CD4-positive, alpha-beta T cell (primary cell): ENCODE measurements around the gene SEL1L3. TPM values are rescaled to one million over a fixed set of nuclear protein-coding genes. Genes with fewer than 3 reads are reported as not detected.

Source experiments
- ATAC-seq: fragments of 200-7000 bp; cut with Tn5 transposase; one replicate; pipeline ENCODE4 v1.10.0; 2022; ENCODE audit warnings: mild to moderate bottlenecking; ENCODE audit not compliant: poor library complexity
- CTCF ChIA-PET: fragments of 350-600 bp; sonication (Branson Sonifier 250); formaldehyde crosslinking; loops from one replicate; lab custom pipeline; 2021; ENCODE audit warnings: antibody characterized with exemption, inconsistent platforms; lab: Charles Lee
- POLR2A ChIA-PET: fragments of 350-600 bp; sonication (Branson Sonifier 250); formaldehyde crosslinking; loops from one replicate; lab custom pipeline; 2021; ENCODE audit warnings: antibody characterized with exemption, inconsistent platforms; lab: Charles Lee
- DNase-seq, 14 experiments: peaks; one replicate each; pipeline ENCODE4 v3.0.0-alpha.2; 2013 to 2020; ENCODE audit warnings: mixed read lengths in 2 of 14
- H3K27ac ChIP-seq, 2 donors: one replicate each; pipeline versions ENCODE4 v1.5.1 to v1.7.0; 2013; ENCODE audit warnings: low read length in 2 of 2, low read depth in 1 of 2, mild to moderate bottlenecking in 1 of 2
- H3K27me3 ChIP-seq, 2 experiments: 1 replicate in 1 of 2; 2 replicates in 1 of 2; pipeline versions ENCODE4 v1.6.1 to v1.7.0; 2013; ENCODE audit warnings: low read length in 2 of 2, control low read depth in 1 of 2, mild to moderate bottlenecking in 1 of 2, moderate library complexity in 1 of 2; ENCODE audit not compliant: insufficient read depth in 2 of 2, control insufficient read depth in 1 of 2
- H3K36me3 ChIP-seq: one replicate; pipeline ENCODE4 v1.6.1; 2013; ENCODE audit warnings: low read length, control low read depth; ENCODE audit not compliant: insufficient read depth
- H3K4me1 ChIP-seq: one replicate; pipeline ENCODE4 v1.6.1; 2013; ENCODE audit warnings: low read length, control low read depth; ENCODE audit not compliant: insufficient read depth
- H3K4me3 ChIP-seq: one replicate; pipeline ENCODE4 v1.5.1; 2013; ENCODE audit warnings: mild to moderate bottlenecking, low read length, moderate library complexity
- H3K9me3 ChIP-seq, 2 experiments: 1 replicate in 1 of 2; 2 replicates in 1 of 2; pipeline versions ENCODE4 v1.6.1 to v1.7.0; 2013; ENCODE audit warnings: low read length in 2 of 2, mild to moderate bottlenecking in 2 of 2, control low read depth in 1 of 2, moderate library complexity in 1 of 2; ENCODE audit not compliant: control insufficient read depth in 1 of 2, insufficient read depth in 1 of 2
- H3K27ac Mint-ChIP-seq: one replicate; pipeline ENCODE4 v1.8.0; 2020; ENCODE audit warnings: mixed read lengths
- H3K27me3 Mint-ChIP-seq: one replicate; pipeline ENCODE4 v1.8.0; 2021; ENCODE audit warnings: mixed read lengths
- H3K36me3 Mint-ChIP-seq: one replicate; pipeline ENCODE4 v1.8.0; 2021; ENCODE audit warnings: low read depth, mixed read lengths
- H3K4me1 Mint-ChIP-seq: one replicate; pipeline ENCODE4 v1.8.0; 2021; ENCODE audit warnings: low read depth, mixed read lengths
- H3K4me3 Mint-ChIP-seq: one replicate; pipeline ENCODE4 v1.8.0; 2020; ENCODE audit warnings: mild to moderate bottlenecking, mixed read lengths
- H3K9me3 Mint-ChIP-seq: one replicate; pipeline ENCODE4 v1.8.0; 2020; ENCODE audit warnings: mixed read lengths
- CTCF ChIP-seq: fragments of 200-600 bp; IDR thresholded peaks from one replicate; pipeline ENCODE4 v1.8.0; 2022; ENCODE audit warnings: antibody characterized with exemption, mild to moderate bottlenecking
- intact Hi-C, 2 experiments: fragments of 100-400 bp; cut with DNase I in 1 of 2; cut with micrococcal nuclease in 1 of 2; formaldehyde crosslinking; loops; one replicate each; pipeline versions ENCODE4 v1.15.1 to v1.9.0; 2023 to 2025; cut with DNase I, micrococcal nuclease
- total RNA-seq, 174 experiments: library from RNA in 2 of 174; stranded (reverse) in 2 of 174; gene quantifications; one replicate each; pipeline ENCODE4 v1.2.3 and lab custom pipeline; 2021 to 2026

The SEL1L3 gene
- total RNA-seq, 2 experiments from 2014 or later, result 34.9 to 36.5 TPM

GRCh38 chr4:25769251-25769650 lies 93.5 kb downstream of the SEL1L3 start:
- no peak for TF ChIP-seq CTCF
- no peak for ATAC-seq
- Mint-ChIP-seq H3K27ac (no peak overlapping the region), H3K27me3 (no peaks in the 10 kb centered on the region), H3K36me3 (peaks cover 83% of the 10 kb centered on the region), H3K4me3 (no peak overlapping the region), H3K4me1 (no peaks in the 10 kb centered on the region), H3K9me3 (no peaks in the 10 kb centered on the region)
- no peaks in the 10 kb centered on the region for H3K27me3 ChIP-seq
- intact Hi-C loops, result loop anchor here in 1 of 2 experiments (5.0 kb wide), 1 partner anchor 787 kb away; no protein-coding TSS in a partner anchor
- no peaks in the 10 kb centered on the region for H3K4me1 ChIP-seq
- peaks cover 64% of the 10 kb centered on the region for H3K36me3 ChIP-seq
- no peak overlapping the region for H3K27ac ChIP-seq
- H3K9me3 ChIP-seq, result no peaks in the 10 kb centered on the region
- no peak for DNase-seq
- CTCF ChIA-PET, result no interaction called here
- H3K4me3 ChIP-seq, result no peak overlapping the region
- POLR2A ChIA-PET, result no interaction called here

- DNase-seq, result peak in 3 of 14 experiments; percentile 24 to 40 (median 27)
- H3K4me3 ChIP-seq, result no peak overlapping the region
- ATAC-seq, result no peak
- Mint-ChIP-seq H3K4me1 (no peaks in the 10 kb centered on the region), H3K36me3 (peaks cover 82% of the 10 kb centered on the region), H3K4me3 (no peak overlapping the region), H3K27ac (no peak overlapping the region), H3K27me3 (no peaks in the 10 kb centered on the region), H3K9me3 (no peaks in the 10 kb centered on the region)
- no peak overlapping the region for H3K27ac ChIP-seq
- CTCF ChIA-PET, result no interaction called here
- no peaks in the 10 kb centered on the region for H3K9me3 ChIP-seq
- no peaks in the 10 kb centered on the region for H3K27me3 ChIP-seq
- peaks cover 62% of the 10 kb centered on the region for H3K36me3 ChIP-seq
- POLR2A ChIA-PET, result interaction anchor here (0.7 kb wide), 1 partner anchor 916 kb away, joined by 3 read pairs; no protein-coding TSS in a partner anchor
- intact Hi-C loops, result loop anchor here in 1 of 2 experiments (5.0 kb wide), 1 partner anchor 786 kb away; no protein-coding TSS in a partner anchor
- TF ChIP-seq CTCF, result no peak
- no peaks in the 10 kb centered on the region for H3K4me1 ChIP-seq
These were observed 94.7 kb downstream of the SEL1L3 start for GRCh38 chr4:25767877-25768725.

- ChIA-PET POLR2A (no interaction called here), CTCF (no interaction called here)
- no peak overlapping the region for H3K27ac Mint-ChIP-seq
- Histone ChIP-seq H3K27ac (no peak overlapping the region), H3K4me1 (no peaks in the 10 kb centered on the region), H3K4me3 (no peak overlapping the region), H3K36me3 (peaks cover 84% of the 10 kb centered on the region), H3K9me3 (no peaks in the 10 kb centered on the region), H3K27me3 (no peaks in the 10 kb centered on the region)
- peak in 2 of 14 experiments; percentile 9 to 20 for DNase-seq
- ATAC-seq, result no peak
- H3K36me3 Mint-ChIP-seq, result peaks cover 84% of the 10 kb centered on the region
- H3K9me3 Mint-ChIP-seq, result no peaks in the 10 kb centered on the region
- H3K4me1 Mint-ChIP-seq, result no peaks in the 10 kb centered on the region
- no peak overlapping the region for H3K4me3 Mint-ChIP-seq
- no peaks in the 10 kb centered on the region for H3K27me3 Mint-ChIP-seq
- TF ChIP-seq CTCF, result no peak
- intact Hi-C loops, result no loop called here
These were observed 102.2 kb downstream of the SEL1L3 start for GRCh38 chr4:25760518-25761157.
